ENCODE data around the gene SRPK2. TPM values are rescaled to one million over a fixed set of nuclear protein-coding genes. Genes with fewer than 3 reads are reported as not detected.

The SRPK2 gene
- polyA plus RNA-seq, 3 donors, result 50.5 to 55.3 (median 51.0) TPM

- no peak for DNase-seq (ENCODE audit: low read depth in 3 of 3, low spot score in 2 of 3)
Observed at GRCh38 chr7:105112440-105113418, 276.0 kb downstream of the SRPK2 start.

- no peak for DNase-seq (ENCODE audit: low read depth in 3 of 3, low spot score in 2 of 3)
Observed at GRCh38 chr7:105107458-105107857, 281.3 kb downstream of the SRPK2 start.

DNA sequence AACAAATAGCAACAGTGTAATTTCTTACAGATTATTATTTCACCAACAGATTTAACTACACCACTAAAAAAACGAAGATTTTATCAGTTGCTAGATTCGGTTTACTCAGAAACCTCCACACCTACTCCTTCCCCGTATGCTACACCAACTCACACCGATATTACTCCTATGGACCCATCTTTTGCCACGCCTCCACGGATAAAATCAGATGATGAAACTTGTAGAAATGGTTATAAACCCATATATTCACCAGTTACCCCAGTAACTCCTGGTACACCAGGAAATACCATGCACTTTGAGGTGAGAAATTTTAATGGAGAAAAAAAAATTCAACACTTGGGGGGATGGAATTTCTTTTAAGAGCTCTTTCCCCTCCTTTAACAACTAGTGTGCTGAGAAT is 282.2 kb downstream of the SRPK2 start:
- no peak for DNase-seq (ENCODE audit: low read depth in 3 of 3, low spot score in 2 of 3)

- DNase-seq (ENCODE audit: low read depth in 3 of 3, low spot score in 2 of 3), result no peak
Observed at GRCh38 chr7:105105579-105105978, 283.1 kb downstream of the SRPK2 start.

DNA sequence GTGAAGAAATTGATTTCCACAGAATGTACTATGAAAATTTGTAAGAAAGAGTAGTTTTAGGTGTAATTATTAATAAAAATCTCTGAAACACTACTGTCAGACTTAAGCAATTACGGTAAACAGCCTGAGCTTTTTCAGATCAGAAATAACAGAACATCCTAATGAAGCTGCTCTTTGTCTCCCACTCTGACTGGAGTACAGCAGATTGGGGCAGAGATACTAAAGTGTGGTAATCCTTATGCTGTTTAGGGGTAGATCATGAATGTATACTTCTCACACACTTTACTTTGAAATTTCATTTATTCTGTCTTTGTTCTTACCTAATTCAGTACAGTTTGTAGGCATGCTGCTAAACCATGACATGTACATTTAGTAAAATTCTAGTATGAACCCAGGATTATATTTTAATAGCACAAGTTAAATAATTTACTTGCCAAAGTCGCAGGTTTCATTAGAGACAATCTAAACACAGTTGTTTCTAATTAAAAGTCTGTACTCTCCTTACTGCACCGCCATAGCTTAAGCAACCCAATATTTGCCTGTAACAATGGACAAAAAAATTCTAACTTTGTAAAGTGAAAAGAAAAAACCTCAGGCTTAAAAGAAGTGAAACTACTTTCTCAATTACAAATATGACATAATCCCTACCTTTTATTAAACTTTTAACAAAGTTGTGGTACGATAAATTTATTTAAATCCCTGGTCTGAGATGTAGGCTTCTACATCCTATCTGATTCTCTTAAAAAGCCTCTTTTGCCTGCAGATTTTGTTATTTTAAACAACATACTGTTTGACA is 286.0 kb downstream of the SRPK2 start:
- no peak for DNase-seq (ENCODE audit: low read depth in 3 of 3, low spot score in 2 of 3)

- DNase-seq (ENCODE audit: low read depth in 3 of 3, low spot score in 2 of 3), result no peak
Observed at GRCh38 chr7:105101864-105102263, 286.9 kb downstream of the SRPK2 start.

GRCh38 chr7:105098863-105099515 is 289.7 kb downstream of the SRPK2 start:
- no peak for DNase-seq (ENCODE audit: low read depth in 3 of 3, low spot score in 2 of 3)

DNA sequence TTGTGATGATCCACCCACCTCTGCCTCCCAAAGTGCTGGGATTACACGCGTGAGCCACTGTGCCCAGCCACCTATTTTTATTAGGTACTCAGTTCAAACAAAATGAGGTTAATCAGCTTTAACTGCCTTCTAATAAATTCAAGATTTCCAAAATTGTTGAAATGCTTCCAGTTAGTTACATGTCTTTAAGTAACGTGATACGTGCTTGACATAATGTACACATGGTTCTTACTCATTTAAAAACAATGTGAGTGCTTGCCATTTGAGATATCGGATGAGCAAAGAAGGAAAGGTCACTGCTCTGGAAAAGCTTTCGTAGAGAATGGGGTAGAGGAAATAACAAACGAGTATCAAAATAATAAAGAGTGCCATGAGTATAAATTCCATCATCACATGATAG is 291.1 kb downstream of the SRPK2 start:
- no peak for DNase-seq (ENCODE audit: low read depth in 3 of 3, low spot score in 2 of 3)

DNA sequence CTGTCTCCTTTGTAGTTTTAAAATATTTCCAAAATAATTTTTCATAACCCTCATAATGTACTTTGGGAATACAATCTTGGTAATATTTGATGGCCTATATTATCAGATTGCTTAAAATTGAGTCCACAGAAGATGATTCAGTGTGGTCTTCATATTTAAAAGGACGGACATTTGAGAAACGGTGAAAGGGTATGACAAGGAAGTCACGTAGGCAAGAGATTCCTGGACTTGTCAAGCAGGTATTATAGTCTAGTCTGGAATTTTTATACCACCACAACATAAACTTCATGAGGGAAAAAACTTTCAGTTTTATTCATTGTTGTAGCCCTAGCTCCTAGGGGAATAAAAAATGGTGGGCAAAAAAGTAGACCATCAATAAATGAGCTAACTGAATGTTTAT is 292.4 kb downstream of the SRPK2 start:
- no peak for DNase-seq (ENCODE audit: low read depth in 3 of 3, low spot score in 2 of 3)

DNA sequence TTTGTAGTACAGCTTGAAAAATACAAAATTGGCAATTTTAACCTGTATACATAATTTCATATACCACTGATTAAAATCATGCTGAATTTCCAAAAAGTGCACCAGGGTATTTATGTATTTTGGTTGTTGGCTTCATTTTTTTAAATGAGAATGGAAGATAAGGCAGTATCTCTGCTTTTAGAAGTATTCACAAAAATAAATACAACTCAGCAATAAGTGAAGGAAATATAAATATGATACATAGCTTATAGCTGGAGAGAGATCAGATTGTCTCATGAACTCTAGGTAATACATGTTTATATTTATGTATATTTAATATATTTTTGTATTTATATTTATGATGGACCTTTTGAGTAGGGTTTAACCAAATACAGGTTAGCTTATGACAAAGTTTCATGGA is 293.8 kb downstream of the SRPK2 start:
- DNase-seq (ENCODE audit: low read depth in 3 of 3, low spot score in 2 of 3), result no peak

GRCh38 chr7:105088456-105088855 is 300.3 kb downstream of the SRPK2 start:
- DNase-seq (ENCODE audit: low read depth in 3 of 3, low spot score in 2 of 3), result no peak

DNA sequence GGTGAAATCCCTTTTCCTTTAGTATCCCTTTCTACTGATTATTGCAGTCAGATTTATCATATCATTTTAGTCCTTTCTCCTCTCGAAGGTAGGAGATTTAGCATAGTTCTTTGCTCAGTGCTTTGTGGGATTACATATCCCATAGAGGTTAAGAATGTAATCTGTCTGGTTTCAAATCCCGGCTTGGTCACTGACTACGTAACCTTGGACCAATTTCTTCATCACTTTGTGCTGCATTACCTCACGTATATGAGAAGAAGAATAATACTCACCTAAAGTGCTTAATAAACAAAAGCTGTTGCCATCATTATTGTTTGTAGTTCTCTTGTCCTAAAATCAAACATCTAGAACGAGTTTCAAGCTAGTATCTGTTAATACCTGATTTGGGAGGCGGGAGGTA is 300.7 kb downstream of the SRPK2 start:
- DNase-seq (ENCODE audit: low read depth in 3 of 3, low spot score in 2 of 3), result no peak

GRCh38 chr7:105086850-105087249 is 301.9 kb downstream of the SRPK2 start:
- no peak for DNase-seq (ENCODE audit: low read depth in 3 of 3, low spot score in 2 of 3)

DNA sequence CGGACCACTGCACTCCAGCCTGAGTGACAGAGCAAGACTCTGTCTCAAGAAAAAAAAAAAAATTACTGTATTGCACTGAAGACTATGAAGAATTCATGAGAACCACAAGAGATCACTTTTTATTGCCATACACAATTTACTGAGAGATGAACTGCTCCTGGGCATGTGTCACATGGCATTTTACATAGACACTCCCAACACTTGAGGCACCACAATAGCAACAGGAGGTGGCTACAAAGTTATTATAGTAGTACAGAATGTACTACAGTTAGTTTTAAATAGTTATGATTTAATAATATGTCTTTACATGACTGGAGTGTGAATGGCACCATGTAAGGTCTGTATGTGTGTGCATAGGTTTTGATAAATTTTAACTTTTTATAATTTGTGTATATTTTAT is 304.1 kb downstream of the SRPK2 start:
- DNase-seq (ENCODE audit: low read depth in 3 of 3, low spot score in 2 of 3), result no peak

GRCh38 chr7:105079348-105079747 is 309.4 kb downstream of the SRPK2 start:
- no peak for DNase-seq (ENCODE audit: low read depth in 3 of 3, low spot score in 2 of 3)

- DNase-seq (ENCODE audit: low read depth in 3 of 3, low spot score in 2 of 3), result no peak
Observed at GRCh38 chr7:105073143-105073542, 315.6 kb downstream of the SRPK2 start.

- no peak for DNase-seq (ENCODE audit: low read depth in 3 of 3, low spot score in 2 of 3)
Observed at GRCh38 chr7:105068886-105069285, 319.8 kb downstream of the SRPK2 start.

- DNase-seq (ENCODE audit: low read depth in 3 of 3, low spot score in 2 of 3), result no peak
Observed at GRCh38 chr7:105067691-105068090, 321.0 kb downstream of the SRPK2 start.

All from right renal cortex interstitium (tissue), 3 donors.